ENCODE measurements around the gene SIVA1.

Gene SIVA1

DNA sequence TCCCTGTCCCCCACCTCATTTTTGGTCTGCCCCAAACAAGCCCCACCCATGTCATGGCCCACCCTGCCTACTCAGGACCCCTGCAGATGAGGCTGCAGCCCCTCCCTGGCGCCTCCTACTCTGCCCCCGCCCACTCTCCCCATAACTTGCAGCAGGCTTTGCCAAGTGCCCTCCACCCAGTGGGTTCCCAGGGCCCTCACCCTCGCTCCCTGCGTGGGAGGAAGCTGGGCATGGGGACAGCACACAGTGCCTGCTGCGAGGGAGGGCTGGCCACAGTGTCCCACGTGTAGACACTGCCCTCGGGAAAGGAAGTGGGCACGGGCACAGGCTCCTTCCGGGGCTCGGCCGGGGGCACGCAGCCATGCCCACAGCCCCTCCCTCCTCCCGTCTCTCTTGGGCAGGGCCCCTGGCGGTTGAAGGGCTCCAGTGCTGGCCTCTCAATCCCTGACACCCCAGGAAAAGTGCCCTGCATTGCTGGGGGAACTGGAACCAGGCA is 33.2 kb downstream of the SIVA1 start:
- H4K20me1 ChIP-seq (ENCODE audit: insufficient read depth, low read length, poor library complexity, severe bottlenecking): peaks cover 44% of the 10 kb centered on the region

DNA sequence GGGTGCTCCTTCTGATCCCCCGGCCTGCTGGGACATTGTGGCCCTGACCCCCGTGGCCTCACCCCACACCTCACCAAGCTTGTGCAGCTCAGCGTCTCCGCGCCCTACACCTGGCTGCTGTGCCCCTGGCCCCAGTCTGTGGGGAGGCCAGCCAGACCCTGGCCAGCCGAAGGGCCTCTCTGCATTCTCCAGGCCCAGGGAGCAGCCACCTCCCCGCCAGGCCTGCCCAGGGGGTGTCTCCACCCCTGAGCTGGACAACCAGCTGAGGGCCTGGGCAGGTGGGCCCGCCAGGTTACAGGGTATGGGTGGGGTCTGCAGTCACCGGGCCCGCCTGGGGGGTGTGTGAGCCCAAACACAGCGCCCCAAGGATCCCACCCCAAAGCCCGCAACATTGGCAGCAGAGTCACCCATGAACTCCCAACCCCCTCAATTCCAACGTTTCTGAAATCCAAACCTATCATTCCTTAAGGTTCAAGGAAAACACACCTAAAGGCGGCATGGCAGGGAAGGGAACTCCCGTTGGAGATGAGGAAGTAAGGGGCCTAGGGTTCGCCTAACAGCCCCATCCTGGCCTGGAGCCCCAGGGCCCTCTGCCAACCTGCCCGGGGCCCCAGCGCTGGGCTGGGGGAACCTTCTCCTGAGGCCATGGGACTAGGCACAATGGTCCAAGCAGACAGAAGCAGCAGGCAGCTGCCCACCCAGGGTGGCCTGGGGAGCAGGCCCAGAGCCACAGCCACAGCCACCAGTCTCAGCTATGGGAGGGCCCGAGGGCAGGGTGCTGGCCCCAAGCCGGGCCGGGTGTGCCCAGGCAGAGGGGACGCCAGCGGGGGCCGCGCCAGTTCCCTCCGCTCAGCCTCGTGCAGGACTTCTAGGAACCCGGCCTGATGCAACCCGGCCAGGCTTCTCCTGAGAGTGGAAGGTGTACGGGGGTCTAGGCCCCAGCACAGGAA is 34.1 kb downstream of the SIVA1 start:
- Histone ChIP-seq H3F3A (ENCODE audit: low read depth) (no peaks in the 10 kb centered on the region), H3K4me3 (ENCODE audit: low read length, poor library complexity, severe bottlenecking) (no peak overlapping the region), H4K20me1 (ENCODE audit: insufficient read depth, low read length, poor library complexity, severe bottlenecking) (peaks cover 49% of the 10 kb centered on the region), H3K27me3 (ENCODE audit: insufficient read depth, low read length, poor library complexity, severe bottlenecking) (no peaks in the 10 kb centered on the region), H2AFZ (ENCODE audit: low read length) (no peak overlapping the region), H3K79me2 (ENCODE audit: insufficient read depth, low read length) (peaks cover 68% of the 10 kb centered on the region), H3K4me2 (ENCODE audit: low read depth, low read length, poor library complexity, severe bottlenecking) (peak overlapping the region; percentile 37), H3K9ac (ENCODE audit: low read depth, low read length, poor library complexity, severe bottlenecking) (no peak overlapping the region), H3K36me3 (ENCODE audit: insufficient read depth, low read length) (no peaks in the 10 kb centered on the region; the same call in 1 of the 2 replicates), H3K9me3 (ENCODE audit: insufficient read depth, low read depth, low read length) (no peaks in the 10 kb centered on the region), H3K9me2 (replicated peaks; ENCODE audit: low read depth, low read length) (no peaks in the 10 kb centered on the region), H3K4me1 (ENCODE audit: insufficient read depth, low read length, poor library complexity, severe bottlenecking) (peaks cover 9% of the 10 kb centered on the region)
- TF ChIP-seq, protein P1, sequence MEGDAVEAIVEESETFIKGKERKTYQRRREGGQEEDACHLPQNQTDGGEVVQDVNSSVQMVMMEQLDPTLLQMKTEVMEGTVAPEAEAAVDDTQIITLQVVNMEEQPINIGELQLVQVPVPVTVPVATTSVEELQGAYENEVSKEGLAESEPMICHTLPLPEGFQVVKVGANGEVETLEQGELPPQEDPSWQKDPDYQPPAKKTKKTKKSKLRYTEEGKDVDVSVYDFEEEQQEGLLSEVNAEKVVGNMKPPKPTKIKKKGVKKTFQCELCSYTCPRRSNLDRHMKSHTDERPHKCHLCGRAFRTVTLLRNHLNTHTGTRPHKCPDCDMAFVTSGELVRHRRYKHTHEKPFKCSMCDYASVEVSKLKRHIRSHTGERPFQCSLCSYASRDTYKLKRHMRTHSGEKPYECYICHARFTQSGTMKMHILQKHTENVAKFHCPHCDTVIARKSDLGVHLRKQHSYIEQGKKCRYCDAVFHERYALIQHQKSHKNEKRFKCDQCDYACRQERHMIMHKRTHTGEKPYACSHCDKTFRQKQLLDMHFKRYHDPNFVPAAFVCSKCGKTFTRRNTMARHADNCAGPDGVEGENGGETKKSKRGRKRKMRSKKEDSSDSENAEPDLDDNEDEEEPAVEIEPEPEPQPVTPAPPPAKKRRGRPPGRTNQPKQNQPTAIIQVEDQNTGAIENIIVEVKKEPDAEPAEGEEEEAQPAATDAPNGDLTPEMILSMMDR (conservative IDR thresholded peaks at IDR 0.05; ENCODE audit: low read length): no peak

More for the DNA sequence above, 33.2 kb downstream of the SIVA1 start:
- TF ChIP-seq, protein P1 (conservative IDR thresholded peaks at IDR 0.05; ENCODE audit: low read length): no peak
- TF ChIP-seq EZH2phosphoT487 (IDR thresholded peaks at IDR 0.05; ENCODE audit: borderline replicate concordance): no peak
- peaks cover 60% of the 10 kb centered on the region for H3K79me2 ChIP-seq (ENCODE audit: insufficient read depth, low read length)
- H3K4me2 ChIP-seq (ENCODE audit: low read depth, low read length, poor library complexity, severe bottlenecking): peak overlapping the region; percentile 37
- H3K9me3 ChIP-seq (ENCODE audit: insufficient read depth, low read depth, low read length): no peaks in the 10 kb centered on the region
- no peaks in the 10 kb centered on the region for H3K9me2 ChIP-seq (replicated peaks; ENCODE audit: low read depth, low read length)
- H2AFZ ChIP-seq (ENCODE audit: low read length): no peak overlapping the region
- H3F3A ChIP-seq (ENCODE audit: low read depth): no peaks in the 10 kb centered on the region
- H3K4me1 ChIP-seq (ENCODE audit: insufficient read depth, low read length, poor library complexity, severe bottlenecking): peaks cover 2% of the 10 kb centered on the region
- no peak overlapping the region for H3K9ac ChIP-seq (ENCODE audit: low read depth, low read length, poor library complexity, severe bottlenecking)
- no peaks in the 10 kb centered on the region for H3K27me3 ChIP-seq (ENCODE audit: insufficient read depth, low read length, poor library complexity, severe bottlenecking)
- H3K4me3 ChIP-seq (ENCODE audit: low read length, poor library complexity, severe bottlenecking): no peak overlapping the region
- H3K36me3 ChIP-seq (ENCODE audit: insufficient read depth, low read length): no peaks in the 10 kb centered on the region; the same call in 1 of the 2 replicates

DNA sequence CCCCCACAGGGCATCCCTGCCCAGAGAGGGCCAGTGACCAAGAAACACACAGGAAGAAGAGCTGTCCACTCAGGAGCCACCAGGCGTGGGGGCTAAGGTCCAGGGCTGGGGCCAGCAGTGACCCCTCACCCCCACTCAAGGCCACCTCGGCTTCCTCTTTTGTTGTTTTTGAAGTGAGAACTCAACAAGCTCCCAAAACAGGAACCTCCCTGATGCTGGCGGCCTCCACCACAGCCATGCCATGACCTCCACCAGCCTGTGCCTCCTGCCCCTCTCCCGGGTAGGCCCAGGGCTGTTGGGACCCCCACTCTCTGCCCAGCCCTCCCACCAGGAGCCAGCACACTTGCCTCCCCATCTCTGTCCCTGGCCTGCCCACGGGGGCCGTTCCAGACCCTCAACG is 34.8 kb downstream of the SIVA1 start:
- peaks cover 54% of the 10 kb centered on the region for H4K20me1 ChIP-seq (ENCODE audit: insufficient read depth, low read length, poor library complexity, severe bottlenecking)

More for the DNA sequence above, 34.8 kb downstream of the SIVA1 start:
- Histone ChIP-seq H2AFZ (ENCODE audit: low read length) (no peak overlapping the region), H3K9me3 (ENCODE audit: insufficient read depth, low read depth, low read length) (no peaks in the 10 kb centered on the region), H3K9ac (ENCODE audit: low read depth, low read length, poor library complexity, severe bottlenecking) (no peak overlapping the region), H3K4me3 (ENCODE audit: low read length, poor library complexity, severe bottlenecking) (no peak overlapping the region), H3K4me2 (ENCODE audit: low read depth, low read length, poor library complexity, severe bottlenecking) (no peak overlapping the region), H3K4me1 (ENCODE audit: insufficient read depth, low read length, poor library complexity, severe bottlenecking) (peaks cover 15% of the 10 kb centered on the region), H3K36me3 (ENCODE audit: insufficient read depth, low read length) (no peaks in the 10 kb centered on the region; the same call in 1 of the 2 replicates), H3K9me2 (replicated peaks; ENCODE audit: low read depth, low read length) (no peaks in the 10 kb centered on the region), H3F3A (ENCODE audit: low read depth) (no peaks in the 10 kb centered on the region), H3K27me3 (ENCODE audit: insufficient read depth, low read length, poor library complexity, severe bottlenecking) (no peaks in the 10 kb centered on the region), H3K79me2 (ENCODE audit: insufficient read depth, low read length) (peaks cover 76% of the 10 kb centered on the region)
- TF ChIP-seq, protein P1 (conservative IDR thresholded peaks at IDR 0.05; ENCODE audit: low read length): no peak
- TF ChIP-seq EZH2phosphoT487 (IDR thresholded peaks at IDR 0.05; ENCODE audit: borderline replicate concordance): no peak
